ENCODE results near the gene NSD1.
A peak's percentile ranks its signal among the peaks of the same experiment; 100 is the strongest.

The NSD1 gene

DNA sequence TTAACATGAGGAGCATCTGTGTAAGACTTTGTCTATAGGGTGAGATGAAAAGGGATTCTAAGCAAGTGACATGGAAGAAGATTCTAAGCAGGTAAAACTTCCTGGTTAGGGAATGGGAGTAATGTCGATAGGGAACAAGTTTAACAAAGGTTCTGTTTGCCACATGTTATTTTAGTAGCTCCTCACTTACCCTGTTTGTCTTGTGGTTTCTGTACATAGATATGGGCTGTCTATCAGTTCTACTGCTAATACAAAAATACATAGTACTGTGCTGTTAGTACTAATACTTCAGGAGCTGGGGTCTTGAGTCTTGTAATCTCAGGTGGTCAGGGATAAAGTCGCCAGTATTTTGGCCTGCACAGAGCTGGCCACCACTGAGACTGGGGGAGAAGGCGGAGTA is 137.1 kb downstream of the NSD1 start:
- no peak for DNase-seq (ENCODE audit: low read depth in 1 of 2, low spot score in 1 of 2)

DNA sequence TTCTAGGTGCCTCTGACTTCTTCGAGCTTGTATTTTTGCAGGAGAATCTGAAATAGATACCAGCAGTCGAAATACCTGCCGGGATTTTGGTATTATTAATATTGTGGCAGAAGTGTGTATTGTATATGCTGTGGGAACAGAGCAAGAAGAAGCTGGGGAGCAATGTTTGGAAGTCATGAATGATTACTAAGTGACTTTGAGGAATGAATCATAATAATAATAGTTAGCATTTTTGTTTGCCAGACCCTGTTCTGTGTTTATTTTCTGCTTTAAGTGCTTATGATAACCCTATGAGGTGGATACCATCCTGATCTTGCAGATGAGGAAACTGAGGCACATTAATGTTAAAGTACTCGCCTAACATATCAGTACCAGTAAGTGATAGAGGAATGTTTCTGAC is 137.5 kb downstream of the NSD1 start:
- no peak for DNase-seq (ENCODE audit: low read depth in 1 of 2, low spot score in 1 of 2)

GRCh38 chr5:177275883-177276282 is 142.3 kb downstream of the NSD1 start:
- no peak for DNase-seq (ENCODE audit: low read depth in 1 of 2, low spot score in 1 of 2)

DNA sequence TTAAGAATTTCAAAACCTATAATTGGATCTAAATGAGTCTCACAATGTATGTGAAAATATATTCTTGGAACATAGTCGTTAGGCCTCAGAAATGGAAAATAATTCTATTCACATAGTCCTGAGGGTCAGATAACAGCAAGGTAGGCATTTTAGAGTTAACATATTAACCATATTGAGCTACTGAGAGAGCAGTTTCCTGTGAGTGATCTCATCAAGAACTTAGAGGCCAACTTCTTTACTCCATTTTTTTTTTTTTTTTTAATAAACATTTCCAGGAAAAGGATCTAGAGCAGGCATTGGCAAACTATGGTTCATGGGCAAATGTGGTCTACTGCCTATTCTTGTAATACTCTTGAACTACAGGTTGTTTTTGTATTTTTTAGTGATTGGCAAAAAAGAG is 143.3 kb downstream of the NSD1 start:
- no peak for DNase-seq (ENCODE audit: low read depth in 1 of 2, low spot score in 1 of 2)

- DNase-seq (ENCODE audit: low read depth in 1 of 2, low spot score in 1 of 2), result no peak
Measured at GRCh38 chr5:177288191-177288590, 154.6 kb downstream of the NSD1 start.

GRCh38 chr5:177290816-177291596 is 157.4 kb downstream of the NSD1 start:
- no peak for DNase-seq (ENCODE audit: low read depth in 1 of 2, low spot score in 1 of 2)

DNA sequence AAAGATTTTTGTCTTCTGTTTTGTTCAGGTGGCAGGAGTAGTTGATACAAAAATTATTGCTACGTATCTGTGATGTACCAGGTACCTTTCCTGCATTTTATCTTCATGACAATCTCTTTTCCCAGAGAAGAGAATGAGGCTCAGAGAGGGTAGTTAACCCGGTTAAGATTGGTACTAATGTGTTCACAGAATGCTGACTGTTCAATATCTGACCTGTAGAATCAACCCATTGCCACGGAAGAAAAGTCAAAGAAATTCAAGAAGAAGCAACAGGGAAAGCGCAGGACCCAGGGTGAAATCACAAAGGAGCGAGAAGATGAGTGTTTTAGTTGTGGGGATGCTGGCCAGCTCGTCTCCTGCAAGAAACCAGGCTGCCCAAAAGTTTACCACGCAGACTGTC is 158.2 kb downstream of the NSD1 start:
- DNase-seq (ENCODE audit: low read depth in 1 of 2, low spot score in 1 of 2), result no peak

DNA sequence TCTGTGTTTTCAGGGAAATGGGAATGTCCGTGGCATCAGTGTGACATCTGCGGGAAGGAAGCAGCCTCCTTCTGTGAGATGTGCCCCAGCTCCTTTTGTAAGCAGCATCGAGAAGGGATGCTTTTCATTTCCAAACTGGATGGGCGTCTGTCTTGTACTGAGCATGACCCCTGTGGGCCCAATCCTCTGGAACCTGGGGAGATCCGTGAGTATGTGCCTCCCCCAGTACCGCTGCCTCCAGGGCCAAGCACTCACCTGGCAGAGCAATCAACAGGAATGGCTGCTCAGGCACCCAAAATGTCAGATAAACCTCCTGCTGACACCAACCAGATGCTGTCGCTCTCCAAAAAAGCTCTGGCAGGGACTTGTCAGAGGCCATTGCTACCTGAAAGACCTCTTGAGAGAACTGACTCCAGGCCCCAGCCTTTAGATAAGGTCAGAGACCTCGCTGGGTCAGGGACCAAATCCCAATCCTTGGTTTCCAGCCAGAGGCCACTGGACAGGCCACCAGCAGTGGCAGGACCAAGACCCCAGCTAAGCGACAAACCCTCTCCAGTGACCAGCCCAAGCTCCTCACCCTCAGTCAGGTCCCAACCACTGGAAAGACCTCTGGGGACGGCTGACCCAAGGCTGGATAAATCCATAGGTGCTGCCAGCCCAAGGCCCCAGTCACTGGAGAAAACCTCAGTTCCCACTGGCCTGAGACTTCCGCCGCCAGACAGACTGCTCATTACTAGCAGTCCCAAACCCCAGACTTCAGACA is 160.4 kb downstream of the NSD1 start:
- no peak for DNase-seq (ENCODE audit: low read depth in 1 of 2, low spot score in 1 of 2)

- DNase-seq (ENCODE audit: low read depth in 1 of 2, low spot score in 1 of 2), result no peak
Measured at GRCh38 chr5:177294632-177295031, 161.1 kb downstream of the NSD1 start.

DNA sequence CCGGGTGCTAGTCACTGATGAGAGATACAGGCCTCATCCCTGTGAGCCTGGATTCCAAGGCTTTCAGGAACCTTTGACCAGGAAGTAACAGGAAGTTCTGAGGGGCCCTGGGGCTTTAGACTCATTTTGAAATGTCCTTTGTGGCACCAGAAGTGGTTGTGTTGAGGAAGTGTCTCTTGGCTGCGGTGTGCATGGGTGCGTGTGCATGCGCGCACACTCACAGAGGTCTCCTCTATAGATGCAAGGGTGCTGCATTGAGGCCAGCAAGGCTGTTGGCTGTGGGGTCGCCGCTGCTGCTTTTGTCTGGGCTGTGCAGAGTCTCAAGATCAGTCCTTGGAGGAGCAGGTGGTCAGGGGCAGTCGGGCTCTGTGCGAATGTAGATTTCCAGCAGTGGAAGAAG is 162.4 kb downstream of the NSD1 start:
- no peak for DNase-seq (ENCODE audit: low read depth in 1 of 2, low spot score in 1 of 2)

DNA sequence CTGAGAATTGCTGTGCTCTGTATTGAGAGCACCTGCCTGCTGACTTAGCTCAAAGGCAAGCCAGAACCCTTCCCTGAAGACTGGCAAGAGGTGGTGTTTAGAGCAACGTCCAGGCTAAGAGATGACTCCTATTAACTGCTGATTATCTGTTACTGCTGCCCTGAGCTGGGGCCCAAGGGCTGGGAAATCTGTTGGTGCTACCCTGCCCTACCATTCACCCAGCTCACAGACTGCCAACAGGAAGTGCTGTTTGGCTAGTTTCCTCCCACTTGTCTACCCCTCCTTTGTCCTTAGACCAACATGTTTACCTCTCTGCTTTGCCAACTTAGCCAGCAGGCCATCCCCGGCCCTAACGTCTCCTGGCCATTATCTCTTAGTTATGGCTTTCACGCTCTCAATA is 163.0 kb downstream of the NSD1 start:
- no peak for DNase-seq (ENCODE audit: low read depth in 1 of 2, low spot score in 1 of 2)

DNA sequence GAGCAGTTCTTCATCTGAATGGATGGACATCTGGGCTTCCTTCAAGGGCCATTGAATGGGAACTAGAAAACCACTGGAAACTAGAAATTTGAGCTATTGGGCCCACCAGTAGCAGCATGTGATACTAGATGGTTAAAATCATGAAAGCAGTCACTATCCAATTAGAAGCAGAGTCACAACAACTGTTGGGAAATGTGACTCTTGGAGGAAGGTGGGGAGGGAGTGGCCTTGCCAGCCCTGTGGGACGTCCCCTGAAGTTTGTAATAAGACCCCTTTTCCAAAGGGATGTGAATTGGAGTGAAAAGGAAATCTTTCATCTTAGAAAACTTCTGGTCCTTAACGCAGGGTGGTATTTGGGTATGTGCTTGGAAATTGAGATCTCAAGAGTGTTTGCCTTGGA is 164.3 kb downstream of the NSD1 start:
- no peak for DNase-seq (ENCODE audit: low read depth in 1 of 2, low spot score in 1 of 2)

DNA sequence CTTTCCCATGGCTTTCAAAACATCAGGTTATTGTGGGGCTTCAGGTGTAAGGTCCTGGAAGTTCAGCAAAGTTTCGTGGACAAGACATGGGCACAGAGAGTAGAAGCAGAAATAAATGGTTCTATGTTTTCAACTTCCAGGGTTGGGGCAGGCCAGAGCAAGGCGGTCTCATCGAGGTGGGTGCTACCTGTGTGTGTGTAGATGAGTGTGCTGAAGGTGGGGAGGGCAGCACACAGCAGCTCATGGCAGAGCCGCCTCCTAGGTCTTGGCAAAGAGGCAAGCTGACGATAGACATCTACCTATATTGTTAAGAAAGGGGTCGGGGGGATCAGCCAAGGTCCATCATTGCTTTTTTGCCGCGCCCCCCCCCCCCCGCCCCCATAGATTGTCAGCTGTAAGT is 166.1 kb downstream of the NSD1 start:
- DNase-seq (ENCODE audit: low read depth in 1 of 2, low spot score in 1 of 2), result no peak

GRCh38 chr5:177300236-177300880 is 166.8 kb downstream of the NSD1 start:
- DNase-seq (ENCODE audit: low read depth in 1 of 2, low spot score in 1 of 2), result no peak

GRCh38 chr5:177300951-177301350 is 167.4 kb downstream of the NSD1 start:
- DNase-seq (ENCODE audit: low read depth in 1 of 2, low spot score in 1 of 2), result no peak

- no peak for DNase-seq (ENCODE audit: low read depth in 1 of 2, low spot score in 1 of 2)
Measured at GRCh38 chr5:177301503-177302165, 168.1 kb downstream of the NSD1 start.

DNA sequence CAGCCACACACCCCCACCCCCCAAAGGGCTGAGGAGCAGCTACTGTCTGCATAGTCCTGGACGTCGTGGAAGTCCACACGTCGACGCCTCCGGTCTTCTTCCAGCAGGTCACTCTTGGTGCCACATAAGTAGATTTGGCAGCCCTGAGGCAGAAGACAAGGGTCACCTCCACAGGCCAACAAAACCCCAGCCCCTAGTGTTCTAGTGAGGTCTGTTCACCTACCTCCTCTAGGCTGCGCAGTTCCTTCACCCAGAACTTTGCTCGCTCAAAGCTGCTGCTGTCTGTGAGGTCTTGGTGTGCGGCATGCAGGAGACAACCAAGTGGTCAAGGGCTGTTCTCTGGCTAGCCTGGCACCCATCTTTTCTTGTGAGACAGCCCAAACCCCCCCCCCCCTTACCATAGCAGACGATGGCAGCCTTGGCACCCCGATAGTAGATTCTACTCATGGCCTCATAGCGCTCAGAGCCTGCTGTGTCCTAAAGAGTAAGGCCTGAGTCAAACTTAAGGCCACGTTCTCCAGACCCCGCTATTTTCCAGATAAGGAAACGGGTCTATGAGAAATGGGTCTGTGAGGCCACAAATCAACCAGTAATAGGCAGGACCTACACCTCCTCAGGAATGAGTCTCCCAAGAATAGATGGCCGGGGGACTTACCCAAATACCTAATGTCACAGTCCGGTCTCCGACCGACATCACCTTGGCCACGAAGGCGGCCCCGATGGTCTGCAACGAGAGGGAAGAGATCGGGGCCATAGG is 169.0 kb downstream of the NSD1 start:
- no peak for DNase-seq (ENCODE audit: low read depth in 1 of 2, low spot score in 1 of 2)

DNA sequence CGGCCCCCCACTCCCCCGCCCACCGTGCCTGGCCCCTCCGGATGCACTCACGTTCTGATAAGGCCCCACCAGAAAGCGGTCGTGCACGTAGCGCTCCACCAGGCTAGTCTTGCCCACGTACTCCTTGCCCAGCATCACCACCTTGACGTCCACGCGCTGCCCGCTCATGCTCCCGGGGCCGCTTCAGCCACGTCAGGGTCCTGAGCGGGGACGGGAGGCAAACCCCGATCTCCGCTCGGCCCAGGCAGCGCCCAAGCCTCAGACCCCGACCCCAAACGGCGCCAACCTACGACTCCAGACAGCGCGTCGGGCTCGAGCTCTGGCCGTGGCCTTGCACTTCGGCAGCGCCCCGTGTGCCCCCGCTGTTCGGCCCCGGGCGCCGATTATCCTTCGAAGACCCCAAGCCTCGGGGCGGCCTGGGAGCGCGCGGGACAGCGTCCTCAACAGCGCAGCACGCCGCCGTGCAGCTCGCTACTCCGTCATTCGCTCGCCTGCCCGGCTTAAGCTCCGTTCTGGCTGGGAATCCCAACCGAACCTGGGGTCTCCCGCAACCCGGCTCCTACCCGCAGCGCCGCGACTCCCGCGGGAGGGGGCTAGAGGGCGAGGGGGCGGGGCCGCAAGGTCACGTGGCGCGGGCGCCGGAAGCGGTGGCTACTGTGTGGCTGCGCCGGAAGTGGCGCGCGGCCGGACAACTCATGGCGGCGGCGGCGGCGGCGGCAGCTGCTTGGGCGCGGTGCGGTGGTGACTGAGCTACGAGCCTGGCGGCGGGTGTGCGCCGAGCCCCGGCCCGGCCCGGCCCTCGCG is 169.8 kb downstream of the NSD1 start, which contains the start of the genes PRELID1 and RAB24:
TSS of gene PRELID1 (plus strand) at position 679 of the 804 bp plus-strand sequence. CDS start 187 bp downstream, outside the sequence.
TSS of gene RAB24 (minus strand) at position 599 of the 804 bp plus-strand sequence. CDS start at position 168, 431 bp downstream.
- peak; percentile 79 to 85 for DNase-seq (ENCODE audit: low read depth in 1 of 2, low spot score in 1 of 2)

DNA sequence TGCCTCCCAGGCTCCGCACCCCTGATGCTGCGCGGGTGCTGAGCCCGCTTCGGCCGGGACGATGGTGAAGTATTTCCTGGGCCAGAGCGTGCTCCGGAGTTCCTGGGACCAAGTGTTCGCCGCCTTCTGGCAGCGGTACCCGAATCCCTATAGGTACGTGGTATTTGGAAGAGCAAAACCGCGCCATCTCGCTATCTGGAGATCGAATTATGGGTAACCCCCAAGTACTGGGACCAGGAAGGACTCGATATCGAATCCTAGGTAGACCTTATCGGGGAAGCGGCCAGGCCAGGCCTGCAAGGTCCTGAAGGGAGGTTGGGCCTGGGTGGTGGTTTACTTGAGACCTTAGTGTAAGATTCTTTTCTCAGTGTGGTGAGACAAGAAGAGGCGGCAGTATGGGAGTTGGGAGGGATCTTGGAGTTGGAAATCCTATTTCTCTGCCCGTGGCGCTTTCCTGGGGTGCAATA is 170.4 kb downstream of the NSD1 start:
- no peak for DNase-seq (ENCODE audit: low read depth in 1 of 2, low spot score in 1 of 2)
